Hematopoietic multipotent progenitor cell treated with erythropoietin and hydrocortisone succinate and interleukin-3 and kit ligand, for 17 days (in vitro differentiated cells): Measurements from ENCODE around the gene GPR153.
"Not testable (repeated sequence)": the region's sequence is repeated elsewhere in the genome, so short reads cannot be mapped to it uniquely, and the experiment has no call there.

ENCODE experiments used
- DNase-seq: peaks from one replicate; pipeline ENCODE4 v3.0.0-alpha.2; 2015; ENCODE audit warnings: low spot score

The GPR153 gene

GRCh38 chr1:6224718-6225117 lies 36.2 kb downstream of the GPR153 start:
- DNase-seq, result no peak

- no peak for DNase-seq
Measured at GRCh38 chr1:6223617-6224016, 37.3 kb downstream of the GPR153 start.

GRCh38 chr1:6222636-6223035 lies 38.3 kb downstream of the GPR153 start:
- no peak for DNase-seq

- no peak for DNase-seq
Measured at GRCh38 chr1:6221210-6221784, 39.6 kb downstream of the GPR153 start.

GRCh38 chr1:6220236-6220635 lies 40.7 kb downstream of the GPR153 start:
- DNase-seq, result no peak

- not testable (repeated sequence) for DNase-seq
Measured at GRCh38 chr1:6219641-6220040, 41.3 kb downstream of the GPR153 start.

GRCh38 chr1:6218375-6219164 lies 42.3 kb downstream of the GPR153 start:
- DNase-seq, result no peak

- DNase-seq, result no peak
Measured at GRCh38 chr1:6212193-6212959, 48.5 kb downstream of the GPR153 start.

- DNase-seq, result no peak
Measured at GRCh38 chr1:6211731-6212130, 49.2 kb downstream of the GPR153 start.

GRCh38 chr1:6210591-6211355 lies 50.1 kb downstream of the GPR153 start:
- DNase-seq, result no peak

GRCh38 chr1:6209661-6210580 lies 51.0 kb downstream of the GPR153 start:
- no peak for DNase-seq

- DNase-seq, result no peak
Measured at GRCh38 chr1:6208723-6209660, 51.9 kb downstream of the GPR153 start.

GRCh38 chr1:6207921-6208320 lies 53.0 kb downstream of the GPR153 start:
- DNase-seq, result no peak

- DNase-seq, result no peak
Measured at GRCh38 chr1:6207075-6207885, 53.6 kb downstream of the GPR153 start.

- no peak for DNase-seq
Measured at GRCh38 chr1:6206520-6206855, 54.4 kb downstream of the GPR153 start.

- DNase-seq, result no peak
Measured at GRCh38 chr1:6205849-6206519, 54.9 kb downstream of the GPR153 start, which contains the start of gene RNF207. Gene RNF207 (plus strand): TSS chr1:6206119. CDS start chr1:6206536, 417 bp downstream.

- no peak for DNase-seq
Measured at GRCh38 chr1:6202256-6202655, 58.6 kb downstream of the GPR153 start.

- DNase-seq, result no peak
Measured at GRCh38 chr1:6200188-6200809, 60.6 kb downstream of the GPR153 start.
